Thyroid gland (tissue), 4 donors: Measurements from ENCODE around the gene SUMO4. TPM values are rescaled to one million over a fixed set of nuclear protein-coding genes. Genes with fewer than 3 reads are reported as not detected.

Source experiments
- DNase-seq, 2 donors: peaks; one replicate each; pipeline ENCODE4 v3.0.0-alpha.2; 2019
- H3K27ac ChIP-seq, 3 donors: fragments of 200-600 bp; sonication (generic); 1 replicate in 2 of 3; 2 replicates in 1 of 3; pipeline ENCODE4 v1.5.1; 2016 to 2019; ENCODE audit warnings: mild to moderate bottlenecking in 1 of 3, moderate library complexity in 1 of 3
- H3K27me3 ChIP-seq: fragments of 200-600 bp; sonication (generic); one replicate; pipeline ENCODE4 v1.5.1; 2019
- H3K36me3 ChIP-seq, 2 donors: fragments of 200-600 bp; sonication (generic); one replicate each; pipeline ENCODE4 v1.5.1; 2016 to 2019
- H3K4me1 ChIP-seq, 2 donors: fragments of 200-600 bp; sonication (generic); one replicate each; pipeline ENCODE4 v1.5.1; 2017 to 2019
- H3K4me3 ChIP-seq, 3 donors: fragments of 200-600 bp; sonication (generic); replicated peaks in 1 of 3; 1 replicate in 2 of 3; 2 replicates in 1 of 3; pipeline ENCODE4 v1.5.1; 2016; ENCODE audit warnings: mild to moderate bottlenecking in 1 of 3
- H3K9me3 ChIP-seq: fragments of 200-600 bp; sonication (generic); one replicate; pipeline ENCODE4 v1.5.1; 2017
- CTCF ChIP-seq, 6 experiments: fragments of 200-600 bp in 3 of 6; fragments of 450-650 bp in 3 of 6; sonication (generic) in 3 of 6; IDR thresholded peaks; one replicate each; pipeline ENCODE4 v1.5.1; 2016 to 2019; ENCODE audit warnings: antibody characterized with exemption in 6 of 6, mild to moderate bottlenecking in 2 of 6, inconsistent platforms in 1 of 6, moderate library complexity in 1 of 6
- POLR2A ChIP-seq, 2 donors: fragments of 450-650 bp; IDR thresholded peaks; one replicate each; pipeline ENCODE4 v1.6.1; 2017; ENCODE audit warnings: antibody characterized with exemption in 2 of 2, mild to moderate bottlenecking in 2 of 2, moderate library complexity in 1 of 2
- WGBS, 2 donors: methylation state at CpG; one replicate each; pipeline ENCODE4 v1.1.5; 2017; 5-methylcytosine and 5-hydroxymethylcytosine counted together
- intact Hi-C: fragments of 100-400 bp; cut with DNase I; formaldehyde crosslinking; loops from one replicate; pipeline ENCODE4 v1.15.1; 2023
- total RNA-seq, 4 donors: library from RNA; depleted of rRNA; stranded (reverse); fragments of >200 nt; gene quantifications; one replicate each; pipeline ENCODE4 v1.2.3, GENCODE V29; 2016

The SUMO4 gene
- total RNA-seq, 4 donors from 2014 or later, result 3.6 to 9.9 (median 4.7) TPM

- Histone ChIP-seq H3K36me3 (peaks cover 3 to 4% of the 10 kb centered on the region in 2 donors), H3K4me1 (no peaks in the 10 kb centered on the region), H3K27me3 (no peaks in the 10 kb centered on the region), H3K27ac (no peak overlapping the region), H3K9me3 (no peaks in the 10 kb centered on the region), H3K4me3 (no peak overlapping the region)
- TF ChIP-seq CTCF (IDR thresholded peaks at IDR 0.05) (no peak), POLR2A (IDR thresholded peaks at IDR 0.05) (no peak)
- DNase-seq, result no peak
- intact Hi-C loops, result no loop called here
These were observed 4.9 kb upstream of the SUMO4 start for GRCh38 chr6:149395185-149395584.

- Histone ChIP-seq H3K4me1 (no peaks in the 10 kb centered on the region), H3K9me3 (no peaks in the 10 kb centered on the region), H3K36me3 (peaks cover 4 to 11% of the 10 kb centered on the region in 2 donors), H3K27me3 (no peaks in the 10 kb centered on the region), H3K4me3 (no peak overlapping the region), H3K27ac (no peak overlapping the region)
- intact Hi-C loops, result no loop called here
- TF ChIP-seq POLR2A (IDR thresholded peaks at IDR 0.05) (no peak), CTCF (IDR thresholded peaks at IDR 0.05) (no peak)
- no peak for DNase-seq
- WGBS, 2 donors, result 98 to 99% methylated on average over 6 of the region's 6 CpGs
These were observed 2.7 kb upstream of the SUMO4 start for GRCh38 chr6:149397384-149397783.

GRCh38 chr6:149403534-149403933, 3.5 kb downstream of the SUMO4 start:
- intact Hi-C loops, result no loop called here
- no peaks in the 10 kb centered on the region for H3K27me3 ChIP-seq
- H3K36me3 ChIP-seq, result peaks cover 4 to 11% of the 10 kb centered on the region in 2 donors
- TF ChIP-seq CTCF (IDR thresholded peaks at IDR 0.05) (no peak), POLR2A (IDR thresholded peaks at IDR 0.05) (no peak)
- H3K4me3 ChIP-seq, result no peak overlapping the region
- H3K9me3 ChIP-seq, result no peaks in the 10 kb centered on the region
- H3K27ac ChIP-seq, result no peak overlapping the region
- WGBS, 2 donors, result 97 to 99% methylated on average over 3 of the region's 3 CpGs
- H3K4me1 ChIP-seq, result no peaks in the 10 kb centered on the region
- DNase-seq, result no peak

GRCh38 chr6:149405823-149406765, 6.0 kb downstream of the SUMO4 start:
- H3K36me3 ChIP-seq, result peaks cover 4 to 14% of the 10 kb centered on the region in 2 donors
- intact Hi-C loops, result no loop called here
- 89 to 93% methylated on average over 5 of the region's 5 CpGs for WGBS, 2 donors

More at GRCh38 chr6:149405823-149406765, 6.0 kb downstream of the SUMO4 start:
- no peaks in the 10 kb centered on the region for H3K9me3 ChIP-seq
- H3K4me1 ChIP-seq, result no peaks in the 10 kb centered on the region
- no peaks in the 10 kb centered on the region for H3K27me3 ChIP-seq
- TF ChIP-seq CTCF (IDR thresholded peaks at IDR 0.05) (no peak), POLR2A (IDR thresholded peaks at IDR 0.05) (no peak)
- H3K27ac ChIP-seq, result no peak overlapping the region
- no peak overlapping the region for H3K4me3 ChIP-seq
- no peak for DNase-seq
